Cortex of kidney (tissue), 1 donor: Measurements from ENCODE around the gene RANGAP1.
"Not testable (repeated sequence)": the region's sequence is repeated elsewhere in the genome, so short reads cannot be mapped to it uniquely, and the experiment has no call there.

Experiments
- DNase-seq: peaks from one replicate; lab custom pipeline; 2025; lab: John Stamatoyannopoulos, UW

Gene RANGAP1

DNA sequence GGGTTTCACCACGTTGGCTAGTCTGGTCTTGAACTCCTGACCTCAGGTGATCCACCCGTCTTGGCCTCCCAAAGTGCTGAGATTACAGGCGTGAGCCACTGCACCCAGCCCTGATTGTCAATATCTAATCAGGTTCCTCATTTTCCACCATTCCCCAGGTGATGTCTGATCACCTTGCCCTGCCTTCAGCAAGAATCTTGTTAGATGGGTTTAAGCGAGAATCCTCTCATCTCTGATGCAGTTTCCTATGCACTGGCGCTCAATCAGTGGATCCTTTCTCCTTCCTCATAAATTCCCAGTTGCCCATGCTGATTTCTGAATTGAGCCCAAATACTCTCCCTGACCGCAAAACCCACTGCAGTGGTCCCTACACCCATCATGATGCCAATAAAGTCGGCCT, 14.7 kb upstream of the RANGAP1 start:
- no peak for DNase-seq

DNA sequence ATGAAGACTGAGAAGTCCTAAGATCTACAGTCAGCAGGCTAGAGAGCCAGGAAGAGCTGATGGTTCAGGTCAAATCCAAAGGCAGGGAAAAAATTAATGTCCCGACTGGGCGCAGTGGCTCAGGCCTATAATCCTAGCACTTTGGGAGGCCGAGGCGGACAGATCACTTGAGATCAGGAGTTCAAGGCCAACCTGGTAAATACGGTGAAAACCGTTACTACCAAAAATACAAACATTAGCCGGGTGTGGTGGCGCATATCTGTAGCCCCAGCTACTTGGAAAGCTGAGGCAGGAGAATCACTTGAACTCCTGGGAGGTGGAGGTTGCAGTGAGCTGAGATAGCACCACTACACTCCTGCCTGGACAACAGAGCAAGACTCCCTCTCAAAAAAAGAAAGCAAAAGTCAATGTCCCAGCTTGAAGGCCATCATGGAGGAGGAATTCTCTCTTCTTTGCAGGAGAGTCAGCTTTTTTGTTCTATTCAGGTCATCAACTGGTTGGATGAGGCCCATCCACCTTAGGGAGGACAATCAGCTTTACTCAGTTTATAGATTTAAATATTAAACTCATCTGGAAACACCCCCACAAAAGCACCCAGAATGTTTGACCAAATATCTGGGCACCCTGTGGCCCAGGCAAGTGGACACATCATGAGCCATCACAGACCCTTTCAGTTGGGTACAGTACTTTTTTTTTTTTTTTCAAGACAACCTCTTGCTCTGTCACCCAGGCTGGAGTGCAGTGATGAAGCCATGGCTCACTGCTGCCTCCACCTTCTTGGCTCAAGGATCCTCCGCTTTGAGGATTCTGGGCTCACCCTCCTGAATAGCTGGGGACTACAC, 11.1 kb upstream of the RANGAP1 start:
- DNase-seq = no peak

DNA sequence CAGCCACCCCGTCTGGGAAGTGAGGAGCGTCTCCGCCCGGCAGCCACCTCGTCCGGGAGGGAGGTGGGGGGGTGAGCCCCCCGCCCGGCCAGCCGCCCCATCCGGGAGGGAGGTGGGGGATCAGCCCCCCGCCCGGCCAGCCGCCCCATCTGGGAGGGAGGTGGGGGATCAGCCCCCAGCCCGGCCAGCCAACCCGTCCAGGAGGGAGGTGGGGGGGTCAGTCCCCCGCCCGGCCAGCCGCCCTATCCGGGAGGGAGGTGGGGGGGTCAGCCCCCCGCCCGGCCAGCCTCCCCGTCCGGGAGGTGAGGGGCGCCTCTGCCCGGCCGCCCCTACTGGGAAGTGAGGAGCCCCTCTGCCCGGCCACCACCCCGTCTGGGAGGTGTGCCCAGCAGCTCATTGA, 8.8 kb upstream of the RANGAP1 start:
- DNase-seq = not testable (repeated sequence)

DNA sequence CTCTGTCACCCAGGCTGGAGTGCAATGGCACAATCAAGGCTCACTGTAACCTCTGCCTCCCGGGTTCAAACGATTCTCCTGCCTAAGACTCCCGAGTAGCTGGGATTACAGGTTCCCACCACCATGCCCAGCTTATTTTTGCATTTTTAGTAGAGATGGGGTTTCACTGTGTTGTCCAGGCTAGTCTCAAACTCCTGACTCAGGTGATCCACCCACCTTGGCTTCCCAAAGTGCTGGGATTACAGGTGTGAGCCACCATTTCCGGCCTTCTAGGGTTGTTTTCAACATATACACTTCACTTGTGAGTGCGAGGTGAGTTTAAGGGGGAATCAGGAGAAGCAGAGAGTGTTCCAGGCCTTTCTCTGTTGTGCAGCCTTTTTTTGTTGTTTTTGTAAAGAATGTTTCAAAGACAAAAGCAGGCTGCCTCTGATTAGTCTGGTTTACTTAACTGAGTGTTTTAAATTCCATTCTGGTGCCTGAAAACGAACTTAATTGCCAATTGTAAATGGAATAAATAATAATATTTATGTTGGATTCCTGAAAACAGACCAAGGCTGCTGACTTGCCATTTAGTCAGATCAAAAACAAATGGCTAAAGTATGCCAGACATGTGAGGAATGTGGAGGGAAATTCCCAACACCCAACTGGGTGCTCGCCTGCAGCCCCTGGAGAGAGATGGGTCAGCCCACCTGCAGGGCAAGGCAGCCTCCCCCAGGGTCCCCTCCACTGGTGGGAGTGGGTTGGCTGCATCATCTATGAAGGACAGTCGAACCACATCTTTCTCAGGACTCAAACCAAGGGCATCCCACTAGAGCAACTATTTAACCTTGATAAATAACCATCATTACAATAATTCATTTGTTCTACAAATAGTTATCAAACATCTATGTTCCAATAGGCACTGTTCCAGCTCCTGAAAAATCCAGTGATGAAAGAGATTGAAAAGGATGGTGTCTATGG, 4.6 kb upstream of the RANGAP1 start:
- DNase-seq = no peak

DNA sequence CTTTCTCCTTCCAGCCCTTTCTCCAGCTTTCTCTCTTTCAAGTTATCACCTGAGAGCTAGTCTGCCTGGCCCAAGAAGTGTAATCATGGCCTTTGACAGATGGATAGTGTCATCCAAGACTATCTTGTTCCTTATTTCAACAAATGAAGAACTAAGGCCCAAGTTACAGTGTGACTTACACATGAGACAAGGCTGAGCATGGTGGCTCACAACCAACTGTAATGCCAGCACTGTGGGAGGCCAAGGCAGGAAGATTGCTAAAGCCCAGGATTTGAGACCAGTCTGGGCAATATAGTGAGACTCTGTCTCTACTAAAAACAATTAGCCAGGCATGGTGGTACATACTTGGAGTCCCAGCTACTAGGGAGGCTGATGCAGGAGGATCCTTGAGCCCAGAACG, 3.7 kb upstream of the RANGAP1 start:
- DNase-seq = no peak

DNA sequence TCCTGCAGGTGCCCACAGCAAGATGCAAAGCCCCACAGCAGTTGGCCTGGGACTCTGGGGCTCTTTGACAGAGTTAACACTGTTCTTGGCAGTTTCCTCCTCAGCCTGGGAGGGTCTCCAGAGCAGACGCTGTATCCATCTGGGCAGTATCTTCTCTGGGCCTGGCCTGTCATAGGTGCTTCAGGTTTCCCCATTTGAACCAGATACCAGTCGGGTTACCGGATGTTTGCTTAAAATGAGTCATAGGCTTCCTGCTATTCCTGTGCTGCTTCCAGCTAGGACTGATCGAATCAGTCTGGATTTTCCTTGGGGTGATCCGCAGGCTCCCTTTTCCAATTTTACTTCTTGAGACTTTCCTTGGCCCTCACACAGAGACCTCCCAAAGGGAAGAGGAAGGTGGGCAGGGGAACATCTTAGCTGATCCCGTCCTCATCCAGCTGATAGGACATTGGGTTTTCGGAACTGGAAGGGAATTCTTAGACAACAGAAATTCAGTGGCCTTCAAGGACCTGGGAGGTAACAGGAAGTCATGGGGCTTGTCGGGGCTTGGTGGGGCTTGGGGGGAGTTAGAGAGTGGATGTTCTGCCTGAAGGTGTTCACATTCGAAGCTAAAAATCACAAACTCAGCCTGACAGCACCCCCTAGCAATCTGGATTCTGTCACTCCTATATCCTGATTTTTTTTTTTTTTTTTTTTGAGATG, 2.4 kb upstream of the RANGAP1 start:
- DNase-seq = no peak

DNA sequence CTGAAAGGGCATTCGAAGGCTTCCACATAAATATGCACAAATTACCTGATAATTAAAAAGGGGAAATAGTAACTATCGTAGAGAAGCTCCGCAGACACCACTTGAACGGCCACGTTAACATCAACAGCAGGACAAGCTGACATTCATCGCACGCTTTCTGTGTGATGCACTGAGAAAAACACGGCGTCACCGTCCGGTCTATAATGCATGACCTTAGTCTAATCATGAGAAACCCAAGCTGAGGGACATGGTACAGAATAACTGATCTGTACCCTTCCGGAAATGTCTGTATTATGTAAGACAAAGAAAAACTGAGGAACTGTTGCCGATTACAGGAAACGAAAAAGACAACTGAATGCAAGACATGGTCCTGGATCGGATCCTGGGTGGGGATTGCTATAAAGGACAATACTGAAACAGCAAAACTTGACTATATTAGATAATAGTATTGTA, 678 bp upstream of the RANGAP1 start:
- no peak for DNase-seq

- DNase-seq = no peak
Measured at GRCh38 chr22:41285441-41285819, 557 bp downstream of the RANGAP1 start.

DNA sequence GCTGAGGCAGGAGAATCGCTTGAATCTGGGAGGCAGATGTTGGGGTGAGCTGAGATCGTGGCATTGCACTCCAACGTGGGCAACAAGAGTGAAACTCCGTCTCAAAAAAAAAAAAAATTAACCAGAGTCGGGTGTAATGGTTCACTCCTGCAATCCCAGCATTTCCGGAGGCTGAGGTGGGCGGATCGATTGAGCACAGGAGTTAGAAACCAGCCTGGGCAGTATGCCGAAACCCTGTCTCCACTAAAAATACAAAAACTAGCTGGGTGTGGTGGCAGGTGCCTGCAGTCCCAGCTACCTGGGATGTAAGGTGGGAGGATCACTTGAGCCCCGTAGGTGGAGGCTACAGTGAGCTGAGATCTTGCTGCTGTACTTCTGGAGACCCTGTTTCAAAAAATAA, 1.5 kb downstream of the RANGAP1 start:
- no peak for DNase-seq

- no peak for DNase-seq
Measured at GRCh38 chr22:41280854-41281253, 5.1 kb downstream of the RANGAP1 start.

DNA sequence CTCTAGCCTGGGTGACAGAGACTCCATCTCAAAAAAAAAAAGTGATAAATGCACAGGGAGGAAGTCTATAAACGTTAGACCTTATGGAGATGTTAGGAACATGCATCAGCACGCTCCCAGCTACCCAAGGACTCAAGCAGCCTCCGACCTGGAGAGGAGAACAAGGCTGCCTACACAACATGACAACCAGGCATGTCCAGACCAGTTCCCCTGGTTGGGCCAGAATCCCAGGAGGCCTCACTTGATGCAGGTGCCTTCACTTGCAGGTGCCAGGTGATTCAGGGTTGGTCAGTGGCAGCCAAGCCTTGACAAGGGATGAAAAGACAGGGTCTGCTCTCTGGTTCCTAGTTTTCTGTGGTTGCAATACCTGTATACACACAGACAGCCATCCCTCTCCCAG, 5.9 kb downstream of the RANGAP1 start:
- DNase-seq = no peak

GRCh38 chr22:41274856-41275255, 11.1 kb downstream of the RANGAP1 start:
- no peak for DNase-seq

DNA sequence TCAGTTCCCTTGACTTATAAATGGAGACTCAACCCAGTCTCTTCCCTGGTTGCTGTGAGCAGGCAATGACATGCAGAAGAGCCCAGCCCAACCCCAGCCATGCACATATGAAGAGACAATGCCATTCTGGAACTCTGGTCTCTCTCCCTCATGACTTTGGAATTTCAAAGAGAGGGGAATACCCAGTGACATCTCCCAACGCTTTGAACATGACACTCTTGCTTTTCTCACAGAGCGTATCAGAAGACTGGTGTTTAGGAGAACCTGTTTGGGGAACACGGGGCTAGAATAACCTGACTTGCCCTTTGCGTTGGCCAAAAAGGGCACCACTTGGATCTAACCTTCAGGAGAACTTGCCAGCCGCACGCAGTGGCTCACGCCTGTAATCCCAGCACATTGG, 12.9 kb downstream of the RANGAP1 start:
- no peak for DNase-seq

DNA sequence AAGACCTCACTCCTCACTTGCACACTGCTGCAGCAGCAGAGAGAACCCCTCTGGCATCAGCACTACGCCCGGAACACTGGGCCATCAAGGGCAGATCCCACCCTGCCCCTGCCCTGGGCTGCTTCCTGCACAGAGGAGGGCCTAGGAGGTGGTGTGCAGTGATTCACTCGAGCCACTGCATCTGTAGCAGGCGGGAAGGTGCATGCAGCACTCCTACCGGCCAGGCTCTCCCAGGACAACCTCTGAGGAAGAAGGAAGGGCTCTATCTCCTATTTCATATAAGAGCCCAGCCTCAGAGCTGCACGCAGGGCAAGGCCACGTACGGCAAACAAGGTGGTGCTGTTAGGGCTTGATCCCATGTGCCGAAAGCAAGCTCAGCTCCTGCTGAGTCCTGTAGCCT, 14.2 kb downstream of the RANGAP1 start:
- DNase-seq = no peak

DNA sequence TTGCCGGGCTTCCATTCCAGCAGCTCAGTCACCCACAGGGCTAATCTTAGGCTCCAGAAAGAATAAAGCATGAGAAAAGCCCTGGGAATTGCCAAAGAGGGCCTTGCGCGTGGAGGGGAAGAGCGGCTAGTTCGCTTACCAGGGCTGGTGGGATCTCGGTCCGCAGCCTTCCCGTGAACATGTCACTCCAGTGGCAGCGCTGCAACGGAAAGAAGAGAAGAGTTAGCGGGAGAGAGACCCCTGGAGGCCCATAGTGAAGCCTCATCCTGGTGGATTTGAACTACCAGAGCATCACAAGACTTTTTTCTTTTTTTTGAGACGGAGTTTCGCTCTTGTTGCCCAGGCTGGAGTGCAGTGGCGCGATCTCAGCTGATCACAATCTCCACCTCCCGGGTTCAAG, 18.0 kb downstream of the RANGAP1 start:
- no peak for DNase-seq

GRCh38 chr22:41264408-41264941, 21.5 kb downstream of the RANGAP1 start:
- DNase-seq = no peak

GRCh38 chr22:41263704-41264103, 22.3 kb downstream of the RANGAP1 start:
- no peak for DNase-seq

DNA sequence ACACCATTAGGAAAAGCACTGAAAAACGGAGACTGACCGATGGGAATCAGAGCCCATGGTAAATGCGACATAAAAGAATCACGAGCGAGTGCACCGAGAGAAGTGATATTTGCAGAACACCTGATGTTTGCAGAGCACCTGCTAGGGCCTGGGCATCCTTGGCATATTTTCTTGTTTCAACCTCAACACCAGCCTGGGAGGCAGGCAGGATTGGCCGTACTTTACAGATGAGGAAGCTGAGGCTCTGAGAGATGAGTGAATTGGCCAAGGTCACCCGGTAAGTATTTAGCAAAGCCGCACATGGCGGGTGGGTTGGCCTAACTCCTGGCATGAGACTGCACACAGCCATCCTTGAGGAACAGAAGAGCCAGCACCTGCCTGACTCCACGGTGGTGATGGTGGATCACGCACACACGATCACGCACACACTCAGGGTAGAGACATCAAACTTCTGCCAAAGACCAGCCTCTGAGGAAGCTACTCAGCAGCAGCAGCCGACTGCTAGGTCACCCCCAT, 23.7 kb downstream of the RANGAP1 start:
- DNase-seq = no peak

- no peak for DNase-seq
Measured at GRCh38 chr22:41261541-41262249, 24.3 kb downstream of the RANGAP1 start.

GRCh38 chr22:41260871-41261270, 25.1 kb downstream of the RANGAP1 start:
- no peak for DNase-seq

GRCh38 chr22:41259756-41260155, 26.2 kb downstream of the RANGAP1 start:
- DNase-seq = not testable (repeated sequence)
